ENCODE results near the gene OGDH.
A peak's percentile ranks its signal among the peaks of the same experiment; 100 is the strongest.
"Not testable (repeated sequence)": the region's sequence is repeated elsewhere in the genome, so short reads cannot be mapped to it uniquely, and the experiment has no call there.

The OGDH gene

GRCh38 chr7:44580945-44581878, 25.2 kb upstream of the OGDH start:
- no peak for DNase-seq

GRCh38 chr7:44581879-44582603, 24.4 kb upstream of the OGDH start, which contains the start of gene TMED4:
Gene TMED4 (minus strand): TSS chr7:44582231. CDS start chr7:44582206, 25 bp downstream.
- DNase-seq = peak; percentile 99

DNA sequence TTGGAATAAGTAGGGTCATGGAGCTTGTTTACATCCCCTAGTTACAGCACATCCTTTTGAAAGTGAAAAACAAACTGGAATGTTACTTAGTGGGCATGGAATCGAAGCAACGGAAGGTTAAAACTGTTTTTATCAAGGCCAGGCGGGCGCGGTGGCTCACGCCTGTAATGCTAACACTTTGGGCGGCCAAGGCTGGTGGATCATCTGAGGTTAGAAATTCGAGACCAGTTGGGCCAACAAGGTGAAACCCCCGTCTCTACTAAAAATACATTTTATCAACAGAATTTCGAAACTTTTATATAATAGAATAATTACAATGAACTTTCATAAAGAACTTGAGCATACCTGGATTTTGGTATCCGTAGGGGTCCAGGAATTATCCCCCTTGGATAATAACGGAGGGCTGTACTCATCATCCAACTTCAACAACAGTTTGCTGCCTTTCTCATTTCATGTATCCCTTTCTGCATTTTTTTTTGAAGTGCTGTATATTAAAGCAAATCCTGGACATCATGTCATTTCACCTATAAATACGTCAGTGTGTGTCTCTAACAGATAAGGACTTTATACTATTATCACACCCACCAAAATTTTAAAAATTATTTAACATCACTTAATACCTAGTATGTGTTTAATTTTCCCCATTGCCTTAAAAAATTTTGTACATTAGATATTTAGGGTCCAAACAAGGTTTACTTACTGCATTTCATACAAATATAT, 23.1 kb upstream of the OGDH start:
- DNase-seq = no peak

GRCh38 chr7:44587843-44588711, 18.4 kb upstream of the OGDH start:
- DNase-seq = peak; percentile 15 to 59

DNA sequence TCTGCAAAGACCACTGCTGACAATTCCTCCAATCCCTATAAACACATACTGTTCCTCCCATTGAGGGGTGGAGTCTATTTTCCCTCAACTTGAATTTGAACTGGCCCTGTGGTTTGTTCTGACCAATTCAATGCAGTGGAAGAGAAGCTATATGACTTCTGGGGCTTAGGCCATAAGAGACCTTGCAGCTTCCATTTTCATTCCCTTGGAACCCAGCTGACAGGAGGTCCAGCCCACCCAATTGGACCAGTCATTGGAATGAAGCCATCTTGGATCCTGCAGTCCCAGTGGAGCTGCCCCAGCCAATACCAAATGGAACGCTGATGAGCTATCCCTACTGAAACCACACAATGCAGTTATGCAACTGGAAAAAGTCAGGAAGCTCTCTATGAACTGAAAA, 15.5 kb upstream of the OGDH start:
- DNase-seq = no peak

GRCh38 chr7:44595934-44596635, 10.3 kb upstream of the OGDH start:
- no peak for DNase-seq

- not testable (repeated sequence) for DNase-seq
Measured at GRCh38 chr7:44597181-44597580, 9.2 kb upstream of the OGDH start.

DNA sequence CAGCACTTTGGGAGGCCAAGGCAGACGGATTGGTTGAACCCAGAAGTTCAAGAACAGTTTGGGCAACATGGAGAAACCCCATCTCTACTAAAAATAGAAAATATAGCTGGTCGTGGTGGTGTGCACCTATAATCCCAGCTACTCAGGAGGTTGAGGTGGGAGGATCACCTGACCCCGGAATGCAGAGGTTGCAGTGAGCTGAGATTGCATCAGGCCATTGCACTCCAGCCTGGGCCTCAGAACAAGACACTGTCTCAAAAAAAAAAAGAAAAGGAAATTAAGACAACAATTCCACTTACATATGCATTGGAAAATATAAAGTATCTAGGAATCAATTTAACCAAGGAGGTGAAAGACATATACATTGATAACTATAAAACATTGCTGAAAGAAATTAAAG, 7.2 kb upstream of the OGDH start:
- no peak for DNase-seq

DNA sequence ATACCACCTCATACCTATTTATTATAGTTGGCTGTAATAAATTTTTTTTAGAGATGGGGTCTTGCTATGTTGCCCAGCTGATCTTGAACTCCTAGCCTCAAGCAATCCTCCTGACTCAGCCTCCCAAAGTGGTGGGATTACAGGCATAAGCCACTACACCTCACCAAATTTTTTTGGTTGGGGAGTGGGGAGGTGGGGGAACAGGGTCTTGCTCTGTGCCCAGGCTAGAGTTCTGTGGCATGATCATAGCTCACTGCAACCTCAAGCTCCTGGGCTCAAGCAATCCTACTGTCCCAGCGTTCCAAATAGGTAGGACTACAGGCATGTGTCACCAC, 3.9 kb upstream of the OGDH start:
- no peak for DNase-seq

GRCh38 chr7:44603193-44603592, 3.2 kb upstream of the OGDH start:
- DNase-seq = no peak

DNA sequence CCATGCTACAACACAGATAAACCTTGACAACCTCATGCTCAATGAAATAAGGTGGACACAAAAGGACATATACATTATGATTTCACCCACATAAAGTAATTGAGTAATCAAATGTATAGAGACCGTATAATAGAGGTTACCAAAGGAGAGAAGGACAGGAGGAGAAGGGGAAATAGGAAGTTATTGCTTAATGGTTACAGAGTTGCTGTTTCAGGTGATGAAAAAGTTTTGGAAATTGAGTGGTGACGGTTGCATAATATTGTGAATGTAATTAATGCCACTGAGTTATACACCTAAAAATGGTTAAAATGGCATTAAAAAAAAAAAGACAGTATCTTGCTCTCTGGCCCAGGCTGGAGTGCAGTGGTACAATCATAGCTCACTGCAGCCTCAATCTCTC, 1.5 kb upstream of the OGDH start:
- DNase-seq = no peak

DNA sequence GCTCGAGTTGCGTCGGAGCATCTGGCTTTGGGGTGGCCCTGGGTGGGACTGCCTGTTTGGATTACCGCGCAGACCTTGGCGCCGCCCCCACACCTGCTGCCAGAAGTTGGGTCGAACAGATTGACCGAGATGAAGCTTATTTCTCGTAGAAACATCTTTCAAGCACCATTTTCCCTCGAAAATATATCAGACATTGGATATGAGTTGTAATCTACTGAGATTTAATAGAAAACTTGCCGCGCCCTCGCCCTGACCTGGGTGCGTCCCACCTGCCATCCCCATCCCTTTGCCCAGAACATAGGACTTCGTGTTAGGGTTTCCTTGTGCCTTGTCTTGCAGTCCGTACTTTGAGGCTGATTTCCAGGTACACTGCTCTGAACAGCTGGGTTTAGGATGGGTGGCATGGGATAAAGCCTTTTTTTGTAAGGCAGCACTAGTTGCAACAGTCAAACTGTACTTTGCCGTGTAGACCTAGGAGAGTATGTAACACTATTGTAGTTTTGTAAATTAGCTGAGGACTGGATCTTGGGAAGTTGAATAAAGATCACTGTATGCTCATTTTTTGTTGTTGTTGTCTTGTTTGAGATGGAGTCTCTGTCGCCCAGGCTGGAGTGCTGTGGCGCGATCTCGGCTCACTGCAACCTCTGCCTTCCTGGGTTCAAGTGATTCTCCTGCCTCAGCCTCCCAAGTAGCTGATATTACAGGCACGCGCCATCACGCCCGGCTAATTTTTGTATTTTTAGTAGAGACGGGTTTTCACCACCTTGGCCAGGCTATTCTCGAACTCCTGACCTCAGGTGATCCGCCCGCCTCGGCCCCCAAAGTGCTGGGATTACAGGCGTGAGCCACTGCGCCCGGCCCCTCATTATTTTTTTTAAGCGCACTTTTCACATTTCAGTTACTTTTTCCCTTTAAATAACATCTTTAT, 978 bp downstream of the OGDH start:
- DNase-seq = no peak

DNA sequence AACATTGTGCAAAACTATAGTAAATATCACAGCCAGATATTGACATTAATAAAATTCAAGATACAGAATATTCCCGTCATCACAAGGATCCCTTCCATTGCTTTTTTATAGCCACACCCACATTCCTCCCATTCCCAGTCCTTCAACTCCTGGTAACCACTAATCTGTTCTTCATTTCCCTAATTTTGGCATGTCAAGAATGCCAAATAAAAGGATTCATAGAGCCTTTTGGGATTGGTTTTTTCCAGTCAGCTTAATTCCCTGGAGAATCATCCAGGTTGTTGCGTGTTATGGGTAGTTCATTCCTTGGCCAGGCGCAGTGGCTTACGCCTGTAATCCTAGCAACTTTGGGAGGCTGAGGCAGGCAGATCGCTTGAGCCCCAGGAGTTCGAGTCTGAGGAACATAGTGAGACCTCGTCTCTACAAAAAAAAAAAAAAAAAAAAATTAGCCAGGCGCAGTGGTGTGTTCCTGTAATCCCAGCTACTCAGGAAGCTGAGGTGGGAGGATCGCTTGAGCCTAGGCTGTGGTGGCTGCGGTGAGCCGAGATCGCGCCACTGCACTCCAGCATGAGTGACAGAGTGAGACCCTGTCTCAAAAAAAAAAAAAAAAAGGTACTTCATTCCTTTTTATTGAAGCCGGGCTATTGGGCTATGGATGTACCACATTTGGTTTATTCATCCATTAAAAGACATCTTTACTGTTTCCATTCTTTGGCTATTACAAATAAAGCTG, 2.7 kb downstream of the OGDH start:
- no peak for DNase-seq

DNA sequence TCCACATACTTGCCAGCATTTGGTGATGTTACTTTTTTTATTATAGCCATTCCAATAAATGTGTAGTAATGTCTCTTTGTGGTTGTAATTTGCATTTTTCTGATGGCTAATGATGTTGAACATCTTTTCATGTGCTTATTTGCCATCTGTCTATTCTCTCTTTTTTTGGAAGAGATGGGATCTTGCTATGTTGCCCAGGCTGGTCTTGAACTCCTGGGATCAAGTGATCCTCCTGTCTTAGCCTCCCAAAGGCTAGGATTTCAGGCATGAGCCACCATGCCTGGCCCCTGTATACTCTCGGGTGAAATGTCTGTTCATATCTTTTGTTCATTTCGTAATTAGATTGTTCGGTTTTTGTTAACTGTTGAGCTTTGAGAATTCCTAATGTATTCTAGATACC, 3.4 kb downstream of the OGDH start:
- DNase-seq = no peak

- DNase-seq = no peak
Measured at GRCh38 chr7:44615149-44615611, 8.8 kb downstream of the OGDH start.

DNA sequence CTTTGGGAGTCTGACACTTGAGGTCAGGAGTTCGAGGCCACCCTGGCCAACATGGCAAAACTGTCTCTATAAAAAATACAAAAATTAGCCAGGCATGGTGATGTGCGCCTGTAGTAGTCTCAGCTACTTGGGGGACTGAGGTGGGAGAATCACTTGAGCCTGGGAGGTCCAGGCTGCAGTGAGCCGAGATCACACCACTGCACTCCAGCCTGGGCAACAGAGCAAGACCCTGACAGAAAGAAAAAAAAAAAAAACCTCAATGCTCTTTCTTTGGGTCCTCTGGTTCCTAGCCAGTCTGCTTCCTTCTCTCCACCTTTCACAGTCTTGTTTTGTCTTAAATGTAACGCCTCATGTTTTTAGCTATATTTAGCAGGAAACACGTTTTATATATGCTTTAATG, 9.4 kb downstream of the OGDH start:
- DNase-seq = no peak

- no peak for DNase-seq
Measured at GRCh38 chr7:44616545-44616944, 10.1 kb downstream of the OGDH start.

- no peak for DNase-seq
Measured at GRCh38 chr7:44617225-44617890, 10.9 kb downstream of the OGDH start.

GRCh38 chr7:44618045-44618444, 11.6 kb downstream of the OGDH start:
- no peak for DNase-seq
